ENCODE measurements around the gene PLAA.

The PLAA gene

DNA sequence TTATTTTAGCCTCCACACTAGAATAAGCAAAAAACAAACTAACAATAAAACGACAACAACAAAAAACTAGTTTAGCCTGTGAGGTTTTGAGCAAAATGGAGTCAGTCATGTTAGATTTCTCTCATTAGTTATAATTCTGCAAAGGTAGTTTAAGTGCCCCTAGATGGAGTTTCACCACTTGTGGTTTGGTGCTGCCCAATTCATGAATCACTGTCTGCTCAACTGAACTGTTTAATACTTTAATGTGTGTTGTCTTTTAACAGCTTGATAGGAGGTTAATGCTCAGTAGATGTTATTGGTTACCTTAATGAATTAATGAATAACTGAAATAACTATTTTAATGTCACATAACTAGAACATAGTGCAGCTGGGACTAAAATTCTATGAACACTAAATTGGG, 3.5 kb upstream of the PLAA start:
- no peak for DNase-seq (ENCODE audit: low spot score)
- H3K27ac ChIP-seq: no peak overlapping the region

DNA sequence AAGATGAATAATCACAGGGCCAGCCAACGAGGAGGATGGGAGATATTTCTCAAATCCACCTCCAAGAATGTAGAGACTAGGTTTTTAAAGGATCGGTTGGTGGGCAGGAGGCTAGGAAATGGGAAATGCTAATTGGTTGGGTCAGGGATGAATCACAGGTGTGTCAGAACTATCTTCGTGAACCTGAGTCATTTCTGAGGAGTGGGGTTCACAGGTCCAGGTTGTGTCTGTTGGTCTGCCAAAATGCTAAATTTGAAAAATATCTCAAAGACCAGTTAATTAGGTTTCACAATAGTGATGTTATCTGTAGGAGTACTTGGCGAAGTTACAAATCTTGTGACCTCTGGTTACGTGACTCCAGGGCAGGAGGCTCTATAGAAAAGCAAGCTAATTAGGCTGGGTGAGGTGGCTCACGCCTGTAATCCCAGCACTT, 2.6 kb upstream of the PLAA start:
- Histone ChIP-seq H3K27ac (no peak overlapping the region), H3K4me3 (no peak overlapping the region)
- DNase-seq (ENCODE audit: low spot score): no peak
- TF ChIP-seq, protein P1, sequence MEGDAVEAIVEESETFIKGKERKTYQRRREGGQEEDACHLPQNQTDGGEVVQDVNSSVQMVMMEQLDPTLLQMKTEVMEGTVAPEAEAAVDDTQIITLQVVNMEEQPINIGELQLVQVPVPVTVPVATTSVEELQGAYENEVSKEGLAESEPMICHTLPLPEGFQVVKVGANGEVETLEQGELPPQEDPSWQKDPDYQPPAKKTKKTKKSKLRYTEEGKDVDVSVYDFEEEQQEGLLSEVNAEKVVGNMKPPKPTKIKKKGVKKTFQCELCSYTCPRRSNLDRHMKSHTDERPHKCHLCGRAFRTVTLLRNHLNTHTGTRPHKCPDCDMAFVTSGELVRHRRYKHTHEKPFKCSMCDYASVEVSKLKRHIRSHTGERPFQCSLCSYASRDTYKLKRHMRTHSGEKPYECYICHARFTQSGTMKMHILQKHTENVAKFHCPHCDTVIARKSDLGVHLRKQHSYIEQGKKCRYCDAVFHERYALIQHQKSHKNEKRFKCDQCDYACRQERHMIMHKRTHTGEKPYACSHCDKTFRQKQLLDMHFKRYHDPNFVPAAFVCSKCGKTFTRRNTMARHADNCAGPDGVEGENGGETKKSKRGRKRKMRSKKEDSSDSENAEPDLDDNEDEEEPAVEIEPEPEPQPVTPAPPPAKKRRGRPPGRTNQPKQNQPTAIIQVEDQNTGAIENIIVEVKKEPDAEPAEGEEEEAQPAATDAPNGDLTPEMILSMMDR (IDR thresholded peaks at IDR 0.05): no peak

More for the DNA sequence above, 3.5 kb upstream of the PLAA start:
- no peak overlapping the region for H3K4me3 ChIP-seq
- TF ChIP-seq, protein P1 (IDR thresholded peaks at IDR 0.05): no peak

DNA sequence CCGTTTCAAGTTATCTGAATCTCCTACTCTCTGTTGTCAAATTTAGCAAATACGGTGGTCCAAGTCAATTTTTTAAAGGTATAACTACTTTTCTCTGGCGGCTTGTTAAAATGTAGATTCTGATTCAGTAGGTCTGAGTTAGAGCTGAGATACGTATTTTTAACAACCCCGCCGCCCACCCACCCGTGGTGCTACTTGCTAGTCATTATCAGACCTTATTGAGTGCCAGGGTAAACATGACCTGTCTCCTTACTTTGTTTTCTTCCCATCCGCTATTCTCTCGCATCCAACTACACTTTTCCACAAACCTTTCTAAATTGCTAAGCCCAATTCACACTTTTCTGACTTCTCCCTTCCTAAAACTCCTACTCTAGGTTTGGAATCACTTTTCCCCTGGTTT, 694 bp upstream of the PLAA start:
- no peak for DNase-seq (ENCODE audit: low spot score)
- TF ChIP-seq, protein P1 (IDR thresholded peaks at IDR 0.05): no peak
- Histone ChIP-seq H3K4me3 (peak overlapping the region; percentile 99), H3K27ac (peak overlapping the region; percentile 90 to 99)

DNA sequence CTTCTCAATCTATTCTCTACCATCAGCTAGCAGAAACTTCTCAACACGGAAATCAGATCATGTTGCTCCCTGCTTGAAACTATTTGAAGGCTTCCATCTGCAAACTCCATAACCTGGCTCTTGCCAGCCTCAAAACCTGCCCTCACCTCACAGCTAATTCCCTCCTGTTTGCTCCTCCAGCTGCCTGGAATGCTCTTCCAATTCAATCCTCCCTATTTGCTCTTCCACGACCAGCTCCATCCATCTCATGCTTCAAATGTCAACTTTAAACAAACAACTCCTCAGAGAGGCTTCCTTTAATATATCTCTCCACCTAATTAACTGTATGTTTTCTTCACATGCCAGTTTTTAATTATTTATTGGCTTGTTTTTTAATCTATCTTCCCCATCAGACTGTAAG, 1.5 kb downstream of the PLAA start:
- Histone ChIP-seq H3K4me3 (peak overlapping the region; percentile 99), H3K27ac (no peak overlapping the region)
- TF ChIP-seq, protein P1 (IDR thresholded peaks at IDR 0.05): no peak
- DNase-seq (ENCODE audit: low spot score): no peak

DNA sequence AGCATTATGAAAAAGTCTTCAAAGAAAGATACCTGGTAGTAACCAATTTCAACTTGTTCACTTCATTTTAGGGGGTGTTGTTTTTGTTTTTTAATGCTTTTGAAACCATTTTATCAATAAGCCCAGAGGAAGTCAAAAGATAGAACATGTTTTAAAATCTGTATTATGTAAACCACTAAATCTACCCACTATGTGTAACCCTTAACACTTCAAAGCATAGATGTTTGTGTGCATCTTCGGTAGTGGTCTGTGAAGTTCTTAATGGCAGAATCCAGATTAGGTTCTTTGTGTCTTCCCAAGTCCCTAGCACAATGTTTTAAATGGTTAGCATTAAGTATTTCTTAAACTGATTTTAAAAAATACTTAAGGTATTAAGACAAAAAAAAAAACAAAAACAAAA, 6.3 kb downstream of the PLAA start:
- no peak overlapping the region for H3K4me3 ChIP-seq
- DNase-seq (ENCODE audit: low spot score): no peak
- H3K27ac ChIP-seq: no peak overlapping the region
- TF ChIP-seq, protein P1 (IDR thresholded peaks at IDR 0.05): no peak

DNA sequence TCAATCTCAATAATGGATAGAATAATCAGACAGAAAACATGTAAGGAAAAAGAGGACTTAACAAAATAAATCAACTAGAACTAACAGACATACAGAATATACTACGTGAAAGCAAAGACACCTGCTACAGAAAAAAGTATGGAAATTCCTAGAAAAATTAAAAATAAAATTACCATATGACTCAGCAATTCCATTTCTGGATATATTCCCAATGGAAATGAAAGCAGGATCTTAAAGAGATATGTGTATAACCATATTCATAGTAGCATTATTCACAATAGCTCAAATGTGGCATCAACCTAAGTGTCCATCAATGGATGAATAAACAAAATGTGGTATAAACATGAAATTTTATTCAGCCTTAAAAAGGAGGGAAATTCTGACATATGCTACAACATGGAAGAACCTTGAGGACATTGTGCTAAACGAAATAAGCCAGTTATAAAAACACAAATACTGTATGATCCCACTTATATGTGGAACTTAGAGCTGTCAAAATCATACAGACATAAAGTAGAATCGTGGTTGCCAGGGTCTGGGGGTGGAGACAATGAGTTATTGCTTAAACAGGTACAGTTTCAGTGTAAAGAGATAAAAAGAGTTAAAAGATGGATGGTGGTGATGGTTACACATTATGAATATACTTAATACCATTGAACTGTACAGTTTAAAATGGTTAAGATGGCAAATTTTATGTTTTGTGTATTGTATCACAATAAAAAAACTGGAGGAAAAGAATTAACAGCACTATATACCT, 6.9 kb downstream of the PLAA start:
- no peak overlapping the region for H3K27ac ChIP-seq
- no peak overlapping the region for H3K4me3 ChIP-seq
- no peak for DNase-seq (ENCODE audit: low spot score)
- TF ChIP-seq, protein P1 (IDR thresholded peaks at IDR 0.05): no peak

DNA sequence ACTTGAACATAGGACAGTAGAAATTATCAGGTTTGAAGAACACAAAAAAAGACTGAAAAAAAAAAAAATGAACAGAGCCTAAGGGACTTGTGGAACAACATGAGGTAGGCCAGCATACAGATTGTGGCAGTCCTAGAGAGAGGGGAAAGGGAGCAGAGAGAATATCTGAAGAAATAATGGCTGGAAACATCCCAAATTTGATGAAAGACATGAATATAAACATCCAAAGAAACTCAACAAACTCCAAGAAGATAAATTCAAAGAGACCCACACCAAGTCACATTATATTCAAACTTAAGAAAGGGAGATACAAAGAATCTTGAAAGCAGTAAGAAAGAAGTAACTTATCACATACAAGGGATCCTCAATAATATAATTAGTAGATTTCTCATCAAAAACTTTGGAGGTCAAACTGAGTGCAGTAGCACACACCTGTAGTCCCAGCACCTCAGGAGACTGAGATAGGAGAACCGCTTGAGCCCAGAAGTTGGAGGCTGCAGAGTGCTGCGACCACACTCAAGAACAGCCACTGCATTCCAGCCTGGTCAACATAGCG, 9.1 kb downstream of the PLAA start:
- TF ChIP-seq, protein P1 (IDR thresholded peaks at IDR 0.05): no peak
- no peak overlapping the region for H3K4me3 ChIP-seq
- no peak overlapping the region for H3K27ac ChIP-seq
- no peak for DNase-seq (ENCODE audit: low spot score)

Data from coronary artery (tissue), 2 donors.